GM12878 (cell line): ENCODE data around the gene RHOBTB1. TPM values are rescaled to one million over a fixed set of nuclear protein-coding genes. Genes with fewer than 3 reads are reported as not detected.

ENCODE experiments used
- ATAC-seq: fragments of 200-7000 bp; cut with Tn5 transposase; 3 replicates; pipeline ENCODE4 v1.9.1; 2020; ENCODE audit warnings: mild to moderate bottlenecking, moderate library complexity
- BruUV-seq: library from RNA; stranded (reverse); fragments of 400-500 nt; replicated peaks from 2 replicates; lab custom pipeline; 2021; lab: Mats Ljungman, UMichigan
- CTCF ChIA-PET: fragments of 300-600 bp; sonication (Branson Sonifier 250); formaldehyde crosslinking; extraction: SDS; loops from one replicate; lab custom pipeline; 2021; ENCODE audit warnings: inconsistent platforms; lab: Yijun Ruan, JAX
- POLR2A ChIA-PET: fragments of 350-600 bp; formaldehyde crosslinking; extraction: SDS; loops from one replicate; lab custom pipeline; 2021; ENCODE audit warnings: inconsistent platforms; lab: Charles Lee
- RAD21 ChIA-PET: fragments of 300-600 bp; sonication (Branson Sonifier 250); formaldehyde crosslinking; loops from one replicate; lab custom pipeline; 2023; ENCODE audit warnings: antibody characterized with exemption; ENCODE audit not compliant: unreplicated experiment; lab: Charles Lee
- SMC1A ChIA-PET: fragments of 300-600 bp; sonication (Branson Sonifier 250); formaldehyde crosslinking; loops from one replicate; lab custom pipeline; 2023; ENCODE audit not compliant: unreplicated experiment, uncharacterized antibody; lab: Charles Lee
- DNase-seq: peaks from one replicate; pipeline ENCODE4 v3.0.0-alpha.2; 2011; ENCODE audit warnings: low read depth, low spot score
- FAIRE-seq: peaks from 3 replicates; lab custom pipeline; 2011; peaks lifted over from hg19 to GRCh38; lab: Jason Lieb, UNC
- H2AFZ ChIP-seq: 2 replicates; pipeline ENCODE4 v1.6.0; 2011; ENCODE audit warnings: low read depth, low read length, control low read depth; ENCODE audit not compliant: control insufficient read depth
- H3K27ac ChIP-seq: 2 replicates; pipeline ENCODE4 v1.5.1; 2011; ENCODE audit warnings: control low read depth; ENCODE audit not compliant: control insufficient read depth, insufficient read depth
- H3K27me3 ChIP-seq, 2 experiments: replicated peaks in 1 of 2; 2 replicates each; pipeline versions ENCODE4 v1.6.0 to v1.6.1; 2011; ENCODE audit warnings: low read length in 1 of 2; ENCODE audit not compliant: control insufficient read depth in 2 of 2, insufficient read depth in 2 of 2
- H3K36me3 ChIP-seq, 2 experiments: 2 replicates each; pipeline ENCODE4 v1.5.1; 2011; ENCODE audit warnings: low read length in 1 of 2; ENCODE audit not compliant: control insufficient read depth in 2 of 2, insufficient read depth in 2 of 2
- H3K4me1 ChIP-seq: 2 replicates; pipeline ENCODE4 v1.6.1; 2011; ENCODE audit warnings: mild to moderate bottlenecking, low read length, moderate library complexity, mixed read lengths; ENCODE audit not compliant: control insufficient read depth, insufficient read depth
- H3K4me2 ChIP-seq: 2 replicates; pipeline ENCODE4 v1.6.0; 2011; ENCODE audit warnings: control low read depth; ENCODE audit not compliant: control insufficient read depth, insufficient read depth
- H3K4me3 ChIP-seq: fragments of 200-600 bp; sonication (generic); 2 replicates; pipeline ENCODE4 v1.5.1; 2016
- H3K79me2 ChIP-seq: 2 replicates; pipeline ENCODE4 v1.6.0; 2011; ENCODE audit warnings: low read length; ENCODE audit not compliant: control insufficient read depth, insufficient read depth
- H3K9ac ChIP-seq: 2 replicates; pipeline ENCODE4 v1.8.0; 2011; ENCODE audit warnings: low read length, control low read depth, mixed read lengths; ENCODE audit not compliant: control insufficient read depth, insufficient read depth
- H3K9me3 ChIP-seq: replicated peaks from 3 replicates; pipeline ENCODE4 v1.5.1; 2011; ENCODE audit warnings: mild to moderate bottlenecking, low read length; ENCODE audit not compliant: control insufficient read depth, insufficient read depth
- H4K20me1 ChIP-seq: 2 replicates; pipeline ENCODE4 v1.6.0; 2011; ENCODE audit not compliant: control insufficient read depth, insufficient read depth
- BCLAF1 ChIP-seq: fragments of 450-650 bp; IDR thresholded peaks from 2 replicates; pipeline ENCODE4 v1.6.1; 2017; ENCODE audit warnings: antibody characterized with exemption, mild to moderate bottlenecking, moderate library complexity
- CTCF ChIP-seq, 3 experiments: IDR thresholded peaks in 2 of 3; conservative IDR thresholded peaks in 1 of 3; 2 replicates each; pipeline ENCODE4 v1.5.1; 2011; ENCODE audit warnings: low read depth in 3 of 3, low read length in 3 of 3, mild to moderate bottlenecking in 3 of 3, control low read depth in 2 of 3, moderate library complexity in 2 of 3, inconsistent platforms in 1 of 3, mixed read lengths in 1 of 3; ENCODE audit not compliant: control insufficient read depth in 2 of 3, insufficient read depth in 1 of 3; ENCODE audit errors: extremely low read depth in 1 of 3
- E4F1 ChIP-seq: fragments of 450-650 bp; IDR thresholded peaks from 2 replicates; pipeline ENCODE4 v1.6.1; 2018; ENCODE audit warnings: borderline replicate concordance, mild to moderate bottlenecking; ENCODE audit not compliant: partially characterized antibody
- GABPA ChIP-seq: IDR thresholded peaks from 2 replicates; pipeline ENCODE4 v1.6.1; 2014; ENCODE audit warnings: antibody characterized with exemption, low read depth, mild to moderate bottlenecking, inconsistent platforms
- IRF3 ChIP-seq: fragments of 450-650 bp; IDR thresholded peaks from 2 replicates; pipeline ENCODE4 v1.6.1; 2014; ENCODE audit warnings: mild to moderate bottlenecking
- NFYA ChIP-seq: IDR thresholded peaks from 2 replicates; pipeline ENCODE4 v1.6.1; 2011; ENCODE audit warnings: low read depth, mild to moderate bottlenecking, low read length, improper control_type of control experiment, borderline replicate concordance
- NFYB ChIP-seq: IDR thresholded peaks from 2 replicates; pipeline ENCODE4 v1.6.1; 2011; ENCODE audit warnings: low read depth, mild to moderate bottlenecking, low read length, improper control_type of control experiment, moderate library complexity; ENCODE audit not compliant: insufficient read depth
- NR2C2 ChIP-seq: IDR thresholded peaks from 2 replicates; pipeline ENCODE4 v1.6.1; 2011; ENCODE audit warnings: borderline replicate concordance, low read depth; ENCODE audit not compliant: control insufficient read depth, insufficient read length
- NR2F1 ChIP-seq: fragments of 450-650 bp; conservative IDR thresholded peaks from 2 replicates; pipeline ENCODE4 v1.6.1; 2017; ENCODE audit warnings: mild to moderate bottlenecking
- POLR2A ChIP-seq: IDR thresholded peaks from 2 replicates; pipeline ENCODE4 v1.6.1; 2011; ENCODE audit warnings: low read depth, mild to moderate bottlenecking, low read length
- PRDM15 ChIP-seq: fragments of 450-650 bp; formaldehyde crosslinking; IDR thresholded peaks from 2 replicates; pipeline ENCODE4 v1.4.0; 2020; ENCODE audit warnings: mild to moderate bottlenecking, moderate library complexity
- RBBP5 ChIP-seq: fragments of 200-600 bp; sonication (generic); conservative IDR thresholded peaks from 2 replicates; pipeline ENCODE4 v1.6.1; 2016
- TCF7 ChIP-seq: IDR thresholded peaks from 2 replicates; pipeline ENCODE4 v1.6.1; 2014; ENCODE audit warnings: antibody characterized with exemption, borderline replicate concordance
- in situ Hi-C: fragments of 300-500 bp; cut with MboI; formaldehyde crosslinking; loops from 9 replicates; pipeline ENCODE4 v1.14.3; 2018; ENCODE audit warnings: mixed read lengths
- intact Hi-C: fragments of 100-400 bp; cut with micrococcal nuclease; formaldehyde crosslinking; loops from one replicate; pipeline ENCODE4 v1.14.2; 2022; ENCODE audit not compliant: unreplicated experiment
- polyA plus RNA-seq, 11 experiments: library from polyadenylated mRNA; depleted of rRNA in 4 of 11; unstranded in 6 of 11; stranded (reverse) in 5 of 11; fragments of >200 nt; fragmentation: Nextera tagmentation in 4 of 11; fragmentation: Illumina TruSeq in 1 of 11; extraction: Ambion mirVana in 4 of 11; extraction: Trizol in 1 of 11; gene quantifications; 1 replicate in 1 of 11; 2 replicates in 10 of 11; pipeline versions ENCODE4 v1.2.1 to v1.2.3, GENCODE V29; 2011 to 2016; ENCODE audit warnings: inconsistent platforms in 2 of 11, missing spikeins in 2 of 11, low read depth in 1 of 11
- total RNA-seq, 4 experiments: library from RNA; depleted of rRNA in 3 of 4; stranded (reverse); fragments of >200 nt in 3 of 4; fragmentation: Illumina TruSeq in 1 of 4; extraction: Trizol in 1 of 4; gene quantifications; 2 replicates each; pipeline versions ENCODE4 v1.2.1 to v1.2.3, GENCODE V29; 2013 to 2021

RHOBTB1 gene
- total and polyA plus RNA-seq, 10 of the 15 experiments (the other 5 are each of a cell fraction or from before 2014, with no cell fraction given): not detected

GRCh38 chr10:60955316-60955715 lies 11.3 kb upstream of the RHOBTB1 start:
- Histone ChIP-seq H3K4me1 (no peaks in the 10 kb centered on the region), H4K20me1 (no peaks in the 10 kb centered on the region), H3K27ac (no peak overlapping the region), H3K9me3 (no peaks in the 10 kb centered on the region), H3K4me3 (no peak overlapping the region), H3K79me2 (no peaks in the 10 kb centered on the region), H2AFZ (no peak overlapping the region), H3K9ac (no peak overlapping the region), H3K27me3 (no peaks in the 10 kb centered on the region)
- intact Hi-C loops (no loop called here), in situ Hi-C loops (no loop called here)
- DNase-seq: no peak
- RAD21 ChIA-PET: no interaction called here
- BruUV-seq: no TSS peak
- FAIRE-seq: no peak
- SMC1A ChIA-PET: interaction anchor here (0.5 kb wide), 1 partner anchor 197 kb away, joined by 3 read pairs; no protein-coding TSS in a partner anchor
- CTCF ChIA-PET: no interaction called here
- POLR2A ChIA-PET: no interaction called here
- TF ChIP-seq NFYB (no peak), TCF7 (no peak), CTCF (IDR thresholded peaks at IDR 0.05 in 2 of 3, conservative IDR thresholded peaks at IDR 0.05 in 1 of 3; ENCODE audit: control insufficient read depth in 2 of 3, extremely low read depth in 1 of 3, insufficient read depth in 1 of 3, low read depth in 3 of 3, low read length in 3 of 3) (no peak), E4F1 (no peak), NFYA (no peak), BCLAF1 (no peak), POLR2A (no peak), RBBP5 (no peak), PRDM15 (no peak), NR2F1 (no peak), NR2C2 (no peak), GABPA (no peak), IRF3 (no peak)
- TF ChIP-seq, all 136 proteins: peak for 0
- Histone ChIP-seq H3K36me3 (no peaks in the 10 kb centered on the region), H3K4me2 (no peak overlapping the region)
- no peak for ATAC-seq
